Liver (tissue), 3 donors: ENCODE results near the gene SFT2D2.

Experiments
- EGR1 ChIP-seq, 2 donors: IDR thresholded peaks; 2 replicates each; pipeline ENCODE4 v1.6.1; 2016 to 2018; ENCODE audit warnings: antibody characterized with exemption in 2 of 2, low read depth in 2 of 2
- JUND ChIP-seq, 2 donors: IDR thresholded peaks; 2 replicates each; pipeline ENCODE4 v1.6.1; 2016; ENCODE audit warnings: antibody characterized with exemption in 2 of 2
- TAF1 ChIP-seq: conservative IDR thresholded peaks from 2 replicates; pipeline ENCODE4 v1.6.1; 2016; ENCODE audit warnings: antibody characterized with exemption, mild to moderate bottlenecking
- YY1 ChIP-seq: IDR thresholded peaks from 2 replicates; pipeline ENCODE4 v1.6.1; 2016; ENCODE audit warnings: antibody characterized with exemption, mild to moderate bottlenecking
- TF ChIP-seq, protein P1 (sequence below): fragments of 150-350 bp; IDR thresholded peaks from 2 replicates; pipeline ENCODE4 v1.5.1; 2017; ENCODE audit warnings: improper control_type of control experiment, low read depth, low read length; ENCODE audit not compliant: missing input control
- TF ChIP-seq, protein P2 (sequence below): IDR thresholded peaks from 2 replicates; pipeline ENCODE4 v1.6.1; 2016; ENCODE audit warnings: antibody characterized with exemption, mild to moderate bottlenecking
- TF ChIP-seq, protein P3 (sequence below): IDR thresholded peaks from 2 replicates; pipeline ENCODE4 v1.6.1; 2016; ENCODE audit warnings: antibody characterized with exemption
- donor health status: healthy.
- donor health status: healthy.

DNA sequence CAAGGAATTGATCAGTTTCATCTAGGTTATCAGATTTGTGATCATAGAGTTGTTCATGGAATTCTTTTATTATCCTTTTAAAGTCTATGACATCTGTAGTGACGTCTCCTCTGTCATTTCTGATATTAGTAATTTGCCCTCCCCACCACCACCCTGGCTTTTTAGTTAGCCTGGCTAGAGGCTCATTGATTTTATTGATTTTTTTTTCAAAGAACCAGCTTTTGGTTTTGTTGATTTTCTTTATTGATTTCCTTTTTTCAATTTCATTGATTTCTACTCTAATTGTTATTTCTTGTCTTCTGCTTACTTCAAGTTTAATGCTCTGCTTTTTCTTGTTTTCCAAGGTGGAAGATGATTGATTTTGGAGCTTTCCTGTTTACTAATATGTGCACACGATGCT, 31.6 kb downstream of the SFT2D2 start:
- TF ChIP-seq TAF1, result no peak
- no peak for TF ChIP-seq YY1
- TF ChIP-seq JUND (IDR thresholded peaks at IDR 0.05), result no peak
- TF ChIP-seq, protein P1, sequence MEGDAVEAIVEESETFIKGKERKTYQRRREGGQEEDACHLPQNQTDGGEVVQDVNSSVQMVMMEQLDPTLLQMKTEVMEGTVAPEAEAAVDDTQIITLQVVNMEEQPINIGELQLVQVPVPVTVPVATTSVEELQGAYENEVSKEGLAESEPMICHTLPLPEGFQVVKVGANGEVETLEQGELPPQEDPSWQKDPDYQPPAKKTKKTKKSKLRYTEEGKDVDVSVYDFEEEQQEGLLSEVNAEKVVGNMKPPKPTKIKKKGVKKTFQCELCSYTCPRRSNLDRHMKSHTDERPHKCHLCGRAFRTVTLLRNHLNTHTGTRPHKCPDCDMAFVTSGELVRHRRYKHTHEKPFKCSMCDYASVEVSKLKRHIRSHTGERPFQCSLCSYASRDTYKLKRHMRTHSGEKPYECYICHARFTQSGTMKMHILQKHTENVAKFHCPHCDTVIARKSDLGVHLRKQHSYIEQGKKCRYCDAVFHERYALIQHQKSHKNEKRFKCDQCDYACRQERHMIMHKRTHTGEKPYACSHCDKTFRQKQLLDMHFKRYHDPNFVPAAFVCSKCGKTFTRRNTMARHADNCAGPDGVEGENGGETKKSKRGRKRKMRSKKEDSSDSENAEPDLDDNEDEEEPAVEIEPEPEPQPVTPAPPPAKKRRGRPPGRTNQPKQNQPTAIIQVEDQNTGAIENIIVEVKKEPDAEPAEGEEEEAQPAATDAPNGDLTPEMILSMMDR, result no peak
- TF ChIP-seq, protein P2, sequence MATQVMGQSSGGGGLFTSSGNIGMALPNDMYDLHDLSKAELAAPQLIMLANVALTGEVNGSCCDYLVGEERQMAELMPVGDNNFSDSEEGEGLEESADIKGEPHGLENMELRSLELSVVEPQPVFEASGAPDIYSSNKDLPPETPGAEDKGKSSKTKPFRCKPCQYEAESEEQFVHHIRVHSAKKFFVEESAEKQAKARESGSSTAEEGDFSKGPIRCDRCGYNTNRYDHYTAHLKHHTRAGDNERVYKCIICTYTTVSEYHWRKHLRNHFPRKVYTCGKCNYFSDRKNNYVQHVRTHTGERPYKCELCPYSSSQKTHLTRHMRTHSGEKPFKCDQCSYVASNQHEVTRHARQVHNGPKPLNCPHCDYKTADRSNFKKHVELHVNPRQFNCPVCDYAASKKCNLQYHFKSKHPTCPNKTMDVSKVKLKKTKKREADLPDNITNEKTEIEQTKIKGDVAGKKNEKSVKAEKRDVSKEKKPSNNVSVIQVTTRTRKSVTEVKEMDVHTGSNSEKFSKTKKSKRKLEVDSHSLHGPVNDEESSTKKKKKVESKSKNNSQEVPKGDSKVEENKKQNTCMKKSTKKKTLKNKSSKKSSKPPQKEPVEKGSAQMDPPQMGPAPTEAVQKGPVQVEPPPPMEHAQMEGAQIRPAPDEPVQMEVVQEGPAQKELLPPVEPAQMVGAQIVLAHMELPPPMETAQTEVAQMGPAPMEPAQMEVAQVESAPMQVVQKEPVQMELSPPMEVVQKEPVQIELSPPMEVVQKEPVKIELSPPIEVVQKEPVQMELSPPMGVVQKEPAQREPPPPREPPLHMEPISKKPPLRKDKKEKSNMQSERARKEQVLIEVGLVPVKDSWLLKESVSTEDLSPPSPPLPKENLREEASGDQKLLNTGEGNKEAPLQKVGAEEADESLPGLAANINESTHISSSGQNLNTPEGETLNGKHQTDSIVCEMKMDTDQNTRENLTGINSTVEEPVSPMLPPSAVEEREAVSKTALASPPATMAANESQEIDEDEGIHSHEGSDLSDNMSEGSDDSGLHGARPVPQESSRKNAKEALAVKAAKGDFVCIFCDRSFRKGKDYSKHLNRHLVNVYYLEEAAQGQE, result no peak
- TF ChIP-seq, protein P3, sequence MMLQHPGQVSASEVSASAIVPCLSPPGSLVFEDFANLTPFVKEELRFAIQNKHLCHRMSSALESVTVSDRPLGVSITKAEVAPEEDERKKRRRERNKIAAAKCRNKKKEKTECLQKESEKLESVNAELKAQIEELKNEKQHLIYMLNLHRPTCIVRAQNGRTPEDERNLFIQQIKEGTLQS, result no peak
- no peak for TF ChIP-seq EGR1 (IDR thresholded peaks at IDR 0.05; ENCODE audit: low read depth in 2 of 2)
